GM21381 (cell line): Measurements from ENCODE around the gene STEAP1.
"Not testable (repeated sequence)": the region's sequence is repeated elsewhere in the genome, so short reads cannot be mapped to it uniquely, and the experiment has no call there.

Source experiments
- ATAC-seq: cut with Tn5 transposase; IDR thresholded peaks from one replicate; pipeline ENCODE4 v1.9.1; 2021; ENCODE audit warnings: mild to moderate bottlenecking, moderate library complexity; ENCODE audit not compliant: unreplicated experiment

The STEAP1 gene

GRCh38 chr7:90153943-90154771, at the start of gene STEAP1:
TSS of gene STEAP1 (plus strand) at chr7:90154469. CDS start at chr7:90159789, 5,320 bp downstream.
- ATAC-seq = peak; percentile 97

- not testable (repeated sequence) for ATAC-seq
These were observed 39.3 kb upstream of the STEAP1 start for GRCh38 chr7:90114972-90115371.

- not testable (repeated sequence) for ATAC-seq
These were observed 35.6 kb upstream of the STEAP1 start for GRCh38 chr7:90118551-90119177.

- ATAC-seq = no peak
These were observed 34.9 kb upstream of the STEAP1 start for GRCh38 chr7:90119178-90119971.

- ATAC-seq = not testable (repeated sequence)
These were observed 34.1 kb upstream of the STEAP1 start for GRCh38 chr7:90120205-90120604.

- ATAC-seq = not testable (repeated sequence)
These were observed 22.5 kb upstream of the STEAP1 start for GRCh38 chr7:90131746-90132145.

- not testable (repeated sequence) for ATAC-seq
These were observed 6.9 kb upstream of the STEAP1 start for GRCh38 chr7:90147079-90147960.

- ATAC-seq = peak; percentile 34
These were observed 4.8 kb upstream of the STEAP1 start for GRCh38 chr7:90149428-90149827.

- ATAC-seq = not testable (repeated sequence)
These were observed 2.4 kb upstream of the STEAP1 start for GRCh38 chr7:90151884-90152283.

- ATAC-seq = not testable (repeated sequence)
These were observed 1.5 kb upstream of the STEAP1 start for GRCh38 chr7:90152642-90153253.

- no peak for ATAC-seq
These were observed 937 bp downstream of the STEAP1 start for GRCh38 chr7:90155206-90155605.

GRCh38 chr7:90157331-90157730, 3.1 kb downstream of the STEAP1 start:
- ATAC-seq = not testable (repeated sequence)

GRCh38 chr7:90157761-90158350, 3.6 kb downstream of the STEAP1 start:
- not testable (repeated sequence) for ATAC-seq

- ATAC-seq = no peak
These were observed 9.3 kb downstream of the STEAP1 start for GRCh38 chr7:90163534-90163933.

GRCh38 chr7:90165724-90166123, 11.5 kb downstream of the STEAP1 start:
- ATAC-seq = no peak

- ATAC-seq = no peak
These were observed 11.9 kb downstream of the STEAP1 start for GRCh38 chr7:90166153-90166552.

- no peak for ATAC-seq
These were observed 13.1 kb downstream of the STEAP1 start for GRCh38 chr7:90167361-90167760.

GRCh38 chr7:90169891-90170290, 15.6 kb downstream of the STEAP1 start:
- no peak for ATAC-seq

GRCh38 chr7:90172121-90172520, 17.9 kb downstream of the STEAP1 start:
- ATAC-seq = no peak

- ATAC-seq = no peak
These were observed 18.4 kb downstream of the STEAP1 start for GRCh38 chr7:90172624-90173023.
